GM12874 (cell line): ENCODE data around the gene MICU1.

Experiments
- CTCF ChIP-seq: IDR thresholded peaks from 2 replicates; pipeline ENCODE4 v1.5.1; 2011; ENCODE audit warnings: low read depth, mild to moderate bottlenecking, control low read depth, low read length, moderate library complexity; ENCODE audit not compliant: insufficient read depth

Gene MICU1

GRCh38 chr10:72642318-72642717, 16.4 kb upstream of the MICU1 start:
- TF ChIP-seq CTCF = no peak

GRCh38 chr10:72639441-72639873, 13.6 kb upstream of the MICU1 start:
- TF ChIP-seq CTCF = no peak

DNA sequence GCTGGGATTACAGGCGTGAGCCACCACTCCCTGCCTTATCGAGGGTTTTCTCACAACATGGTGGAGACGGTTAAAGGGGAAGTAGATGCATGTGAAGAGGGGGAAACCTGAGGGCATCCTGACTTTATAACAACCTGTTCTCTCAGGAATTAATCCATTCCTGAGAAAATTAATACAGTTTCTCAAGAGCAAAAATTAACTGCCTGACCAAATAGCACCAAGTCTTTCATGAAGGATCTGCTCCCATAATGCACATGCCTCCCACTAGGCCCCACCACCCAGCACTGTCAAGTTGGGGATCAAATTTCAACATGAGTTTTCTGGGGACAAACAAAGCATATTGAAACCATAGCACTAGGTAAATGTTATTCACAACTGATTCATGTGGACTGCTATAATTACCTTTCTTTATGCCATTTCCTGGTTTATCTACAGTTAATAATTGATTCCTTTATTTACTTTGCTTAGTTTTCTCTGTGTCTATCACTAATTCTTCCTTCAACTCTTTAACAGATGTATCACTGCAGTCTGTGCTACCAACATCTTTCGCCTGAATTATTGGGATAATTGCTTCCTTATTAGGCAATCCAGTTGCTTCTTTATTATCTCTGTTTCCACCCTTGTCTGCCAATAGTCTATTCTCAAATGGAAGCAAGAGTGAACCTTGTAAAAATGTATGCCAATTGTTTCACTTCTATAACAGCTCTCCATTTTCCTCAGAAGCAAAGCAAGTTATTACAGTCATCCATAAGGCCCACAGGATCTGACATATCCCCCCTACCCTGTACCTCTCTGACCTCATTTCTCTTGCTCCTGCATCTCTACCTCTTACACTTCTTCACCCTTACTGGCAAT, 12.9 kb upstream of the MICU1 start:
- TF ChIP-seq CTCF = no peak

DNA sequence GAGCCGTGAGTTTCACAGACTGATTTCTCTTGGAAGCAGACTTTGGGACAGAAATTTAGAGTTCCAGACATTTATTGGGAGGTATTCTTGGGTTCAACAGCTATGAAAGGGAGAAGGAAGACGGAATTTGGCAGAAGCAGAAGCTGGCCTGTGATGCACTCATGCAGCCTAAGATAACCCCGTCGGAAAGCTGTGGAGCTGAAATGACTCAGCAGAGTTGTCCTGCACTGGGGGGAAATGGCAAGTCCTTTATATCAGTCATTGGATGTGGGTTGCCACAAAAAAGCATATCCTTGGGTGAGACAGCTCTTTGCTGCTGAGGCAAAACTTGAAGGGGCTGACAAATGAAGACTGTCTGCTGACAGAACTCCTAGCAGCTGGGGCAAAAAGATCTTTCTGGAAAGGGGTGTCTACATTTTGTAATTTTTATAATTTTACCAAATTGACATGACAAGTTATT, 11.5 kb upstream of the MICU1 start:
- TF ChIP-seq CTCF = no peak

DNA sequence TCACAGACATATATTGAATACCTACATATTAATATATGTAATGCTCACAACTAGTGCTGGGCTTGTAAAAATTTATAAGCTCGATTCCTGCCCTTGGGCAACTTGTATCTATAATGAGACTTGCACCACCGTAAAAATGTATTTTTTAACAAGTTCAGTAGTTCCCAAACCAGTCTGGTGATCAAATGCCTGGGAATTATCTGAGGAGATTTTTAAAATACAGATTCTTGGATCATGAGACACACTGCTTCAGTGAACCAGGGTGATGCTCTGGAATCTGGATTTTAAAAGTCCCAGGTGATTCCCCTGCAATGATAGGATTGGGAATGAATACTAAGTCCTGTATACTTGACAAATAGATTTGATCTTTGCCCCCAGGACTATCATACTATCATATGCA, 4.3 kb upstream of the MICU1 start:
- no peak for TF ChIP-seq CTCF

DNA sequence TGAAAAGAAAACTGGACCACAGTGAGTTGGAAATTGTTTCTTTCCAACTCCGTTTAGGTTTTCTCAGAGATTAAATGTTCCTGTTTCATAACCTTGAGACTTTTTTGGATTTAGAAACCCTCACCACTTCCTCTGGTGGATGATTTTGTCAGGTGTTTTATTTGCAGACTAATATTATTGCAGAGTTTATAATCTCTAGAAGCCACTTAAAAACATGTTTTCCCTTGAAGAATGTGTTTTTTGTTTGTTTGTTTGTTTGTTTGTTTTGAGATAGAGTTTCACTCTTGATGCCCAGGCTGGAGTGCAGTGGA, 520 bp upstream of the MICU1 start:
- TF ChIP-seq CTCF = no peak

- no peak for TF ChIP-seq CTCF
Measured at GRCh38 chr10:72625276-72625607, 637 bp downstream of the MICU1 start.

GRCh38 chr10:72622271-72622670, 3.6 kb downstream of the MICU1 start:
- no peak for TF ChIP-seq CTCF
